Activated CD8-positive, alpha-beta memory T cell treated with anti-CD3 and anti-CD28 coated beads for 4 hours (primary cell): ENCODE results near the gene PCNX2.
"Not testable (repeated sequence)": the region's sequence is repeated elsewhere in the genome, so short reads cannot be mapped to it uniquely, and the experiment has no call there.

Source experiments
- DNase-seq, 2 donors: peaks; one replicate each; pipeline ENCODE4 v3.0.0-alpha.2; 2020; ENCODE audit warnings: low read depth in 2 of 2

Gene PCNX2

DNA sequence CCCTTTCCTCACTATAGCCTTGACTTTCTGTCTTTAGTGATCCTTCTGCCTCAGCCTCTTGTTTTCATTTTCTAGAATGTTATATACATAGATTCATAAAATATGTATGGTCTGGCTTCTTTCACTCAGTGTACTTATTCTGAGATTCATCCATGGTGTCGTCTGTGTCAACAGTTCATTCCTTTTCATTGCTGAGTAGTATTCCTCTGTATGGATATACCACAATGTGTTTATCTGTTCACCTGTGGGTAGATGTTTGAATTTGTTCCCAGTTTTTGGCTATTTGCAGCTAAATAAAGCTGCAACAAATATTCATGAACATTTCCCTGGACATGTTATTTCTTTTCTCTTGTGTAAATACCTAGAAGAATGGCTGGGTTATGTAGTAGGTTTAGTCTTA is 131.8 kb downstream of the PCNX2 start:
- no peak for DNase-seq

DNA sequence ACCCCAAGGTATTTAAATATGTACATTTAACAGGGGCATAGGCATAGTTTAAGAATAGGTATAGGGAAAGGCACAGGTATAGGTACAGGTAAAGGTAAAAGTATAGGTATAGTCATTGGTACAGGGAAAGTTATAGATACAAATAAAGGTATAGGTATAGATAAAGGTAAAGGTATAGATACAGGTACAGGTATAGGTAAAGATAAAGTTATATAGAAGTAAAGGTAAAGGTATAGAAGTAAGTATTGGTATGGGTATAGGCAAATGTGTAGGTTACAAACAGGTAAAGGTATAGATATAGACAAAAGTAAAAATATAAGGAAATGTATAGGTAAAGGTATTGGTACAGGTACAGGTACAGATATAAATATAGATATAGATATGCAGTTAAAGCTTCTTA is 137.2 kb downstream of the PCNX2 start:
- no peak for DNase-seq

DNA sequence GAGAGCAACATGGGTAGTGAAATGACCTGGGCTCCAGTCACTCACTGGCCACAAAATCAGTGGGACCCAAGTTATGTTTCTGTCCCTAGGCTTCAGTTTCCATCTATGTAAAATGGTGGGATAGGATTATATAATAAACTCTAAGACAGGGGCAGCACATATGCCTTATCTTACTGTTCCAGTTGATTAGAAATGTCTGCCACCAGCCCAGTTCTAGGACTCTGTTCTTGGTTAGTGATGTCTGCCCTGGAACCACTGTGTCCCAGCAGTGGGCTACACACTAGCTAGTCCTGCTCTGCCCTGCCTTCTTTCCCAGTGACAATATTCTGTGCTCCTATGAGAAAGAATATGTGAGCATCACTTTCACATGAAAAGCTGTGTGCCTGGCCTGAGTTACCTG is 138.3 kb downstream of the PCNX2 start:
- no peak for DNase-seq

DNA sequence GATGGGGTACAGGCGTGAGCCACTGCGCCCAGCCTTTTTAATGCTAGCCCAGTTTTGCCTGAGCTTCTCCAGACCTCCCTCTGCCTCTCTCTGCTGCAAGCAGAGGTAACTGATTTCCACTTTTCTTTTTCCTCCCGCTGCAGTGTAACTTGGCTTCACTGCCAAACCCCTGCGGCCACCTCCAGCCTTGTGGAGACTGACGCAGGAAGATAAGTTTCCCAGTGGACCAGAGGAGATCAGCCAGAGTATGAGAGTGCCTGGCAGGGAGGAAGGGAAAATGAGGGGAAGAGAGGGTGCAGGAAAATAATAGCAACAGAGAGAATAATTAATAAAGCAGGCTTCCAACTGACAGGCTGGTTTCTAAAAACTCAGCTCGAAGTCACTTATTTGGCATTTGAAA is 143.7 kb downstream of the PCNX2 start:
- DNase-seq, result no peak

DNA sequence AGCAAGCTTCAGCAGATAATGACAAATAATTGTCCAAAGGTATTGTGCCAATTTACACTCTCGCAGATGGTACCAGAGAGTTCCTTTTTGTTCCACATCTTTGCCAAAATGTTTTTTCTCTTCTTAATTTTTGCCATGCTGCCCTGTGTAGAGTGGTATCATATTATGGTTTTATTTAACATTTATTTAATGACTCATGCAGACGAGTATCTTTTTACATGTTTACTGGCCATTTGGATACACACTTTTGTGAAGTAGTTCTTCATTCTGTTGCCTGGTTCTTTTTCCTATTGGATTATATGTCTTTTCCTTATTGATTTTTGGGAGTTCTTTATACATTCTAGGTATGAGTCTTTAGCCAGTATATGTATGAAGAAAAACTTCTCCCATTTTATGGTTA is 151.1 kb downstream of the PCNX2 start:
- no peak for DNase-seq

DNA sequence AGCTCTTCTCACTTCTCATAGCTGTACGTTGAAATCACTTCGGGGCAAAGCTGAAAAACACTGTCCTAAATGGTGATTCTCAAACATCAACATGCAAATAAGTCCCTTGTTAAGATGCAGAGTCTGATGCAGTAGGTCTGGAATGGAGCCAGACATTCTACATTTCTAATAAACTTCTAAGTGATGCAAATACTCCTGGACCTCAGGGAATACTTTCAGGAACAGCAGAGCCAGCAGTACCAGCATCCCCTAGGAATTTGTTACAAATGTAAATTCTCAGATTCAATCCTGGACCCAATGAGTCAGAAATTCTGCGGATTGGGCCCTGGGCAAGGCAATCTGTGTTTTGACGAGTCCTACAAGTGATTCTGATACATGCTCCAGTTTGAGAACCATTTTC is 152.3 kb downstream of the PCNX2 start:
- no peak for DNase-seq

DNA sequence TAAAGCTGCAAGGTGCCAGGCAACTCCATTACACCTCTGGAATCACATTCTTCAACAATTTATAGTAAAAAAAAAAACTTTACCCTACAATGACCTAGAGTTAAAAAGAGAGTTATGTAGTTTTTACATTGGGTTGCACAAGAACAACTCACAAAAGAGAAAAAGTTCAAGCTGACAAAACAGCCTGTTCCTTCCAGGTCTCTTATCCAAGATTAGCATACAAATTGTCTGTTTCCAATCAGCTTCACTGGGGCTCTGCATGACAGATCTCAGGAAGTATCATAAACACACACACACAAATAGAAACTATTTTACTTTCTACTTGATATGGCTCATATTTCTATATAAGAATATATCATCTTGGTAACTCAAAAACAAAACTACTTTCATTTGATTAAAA is 154.6 kb downstream of the PCNX2 start:
- DNase-seq, result no peak

DNA sequence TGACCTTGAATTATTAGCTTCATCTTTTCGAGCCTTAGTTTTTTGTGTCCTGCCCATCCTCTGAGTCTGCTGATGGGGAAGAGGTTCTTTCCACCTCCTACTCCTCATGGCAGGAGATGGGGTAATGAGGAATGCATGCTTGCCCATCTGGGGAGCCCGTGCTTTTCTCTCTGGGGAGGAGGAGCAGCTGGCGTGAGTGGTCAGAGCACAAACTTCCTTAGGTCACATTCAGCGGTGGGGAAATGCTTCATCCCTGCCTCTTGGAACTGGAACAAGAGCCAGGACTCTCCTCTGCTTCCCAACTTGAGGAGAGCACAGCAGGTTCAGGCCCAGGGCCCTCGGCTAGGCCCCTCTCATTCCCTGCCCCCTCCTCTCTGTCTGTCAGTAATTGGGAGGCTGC is 155.0 kb downstream of the PCNX2 start:
- no peak for DNase-seq

DNA sequence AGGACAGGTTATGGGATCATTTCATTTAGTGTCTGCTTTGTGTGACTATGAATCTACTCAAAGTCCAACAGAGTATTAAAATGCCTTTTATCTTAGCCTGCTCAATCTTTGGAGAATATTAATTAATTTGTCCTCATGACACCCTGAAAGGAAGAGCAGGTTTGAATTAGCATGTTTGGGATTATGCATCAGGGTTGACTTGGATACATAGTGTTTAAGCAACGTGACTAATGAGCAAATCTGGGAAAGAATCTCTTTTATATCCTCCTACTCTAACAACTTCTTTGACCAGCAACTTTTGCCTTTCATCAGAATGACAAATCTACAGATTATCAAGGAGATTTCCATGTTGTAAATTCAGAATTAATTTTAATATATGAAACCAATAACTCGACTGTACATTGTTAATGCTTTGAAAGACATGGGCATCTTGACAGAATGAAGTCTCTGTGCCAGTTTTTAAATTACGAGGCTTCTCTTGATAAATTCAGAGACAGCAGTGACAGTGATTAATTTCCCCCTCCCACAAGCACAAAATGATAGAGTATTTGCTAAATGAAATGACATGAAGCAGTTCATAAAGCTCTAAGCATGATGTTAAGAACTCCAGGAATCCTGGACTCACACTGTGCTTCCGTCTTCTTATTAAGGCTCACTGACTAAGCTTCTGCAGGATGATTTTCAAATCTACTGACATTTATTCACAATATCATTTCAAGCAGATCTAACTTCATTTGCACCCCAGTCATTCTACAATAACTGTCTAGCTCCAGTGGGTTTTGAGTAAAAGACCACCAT is 156.5 kb downstream of the PCNX2 start:
- DNase-seq, result no peak

DNA sequence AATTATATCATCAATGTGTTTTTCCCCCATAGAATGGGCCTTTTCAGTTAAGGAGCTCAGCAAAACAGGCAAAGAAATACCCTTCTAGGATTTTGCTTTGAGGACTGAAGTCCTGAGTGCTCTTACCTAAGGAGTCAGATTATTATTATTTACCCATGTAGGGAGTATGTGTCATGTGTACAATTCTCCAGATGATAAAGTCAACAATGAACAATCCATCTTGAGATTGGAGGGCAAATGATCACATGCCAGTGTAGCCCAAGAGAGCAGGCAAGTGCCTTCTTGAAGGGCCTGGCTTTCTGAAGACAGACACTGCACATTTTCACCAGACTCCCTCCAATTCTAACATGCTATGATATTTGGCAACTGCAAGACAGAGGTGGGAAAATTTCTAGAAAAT is 159.7 kb downstream of the PCNX2 start:
- DNase-seq, result no peak

DNA sequence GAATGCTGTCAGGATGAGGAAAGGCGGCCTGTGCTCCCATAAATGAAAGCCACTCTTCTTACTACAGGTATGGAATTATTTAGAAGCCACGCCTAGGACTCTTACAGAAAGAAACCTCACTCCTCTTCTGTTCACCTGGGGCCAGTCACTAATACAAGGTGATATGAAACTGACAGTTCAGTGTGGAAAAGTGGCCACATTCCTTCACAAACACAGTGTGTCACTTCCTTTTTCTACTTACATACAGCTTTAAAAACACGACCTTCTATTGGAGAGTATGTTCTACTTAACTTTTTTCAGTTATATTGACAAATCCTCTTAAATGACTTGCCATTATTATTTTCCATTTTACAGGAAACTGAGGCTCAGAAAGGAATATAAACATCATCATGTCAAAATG is 163.1 kb downstream of the PCNX2 start:
- DNase-seq, result no peak

DNA sequence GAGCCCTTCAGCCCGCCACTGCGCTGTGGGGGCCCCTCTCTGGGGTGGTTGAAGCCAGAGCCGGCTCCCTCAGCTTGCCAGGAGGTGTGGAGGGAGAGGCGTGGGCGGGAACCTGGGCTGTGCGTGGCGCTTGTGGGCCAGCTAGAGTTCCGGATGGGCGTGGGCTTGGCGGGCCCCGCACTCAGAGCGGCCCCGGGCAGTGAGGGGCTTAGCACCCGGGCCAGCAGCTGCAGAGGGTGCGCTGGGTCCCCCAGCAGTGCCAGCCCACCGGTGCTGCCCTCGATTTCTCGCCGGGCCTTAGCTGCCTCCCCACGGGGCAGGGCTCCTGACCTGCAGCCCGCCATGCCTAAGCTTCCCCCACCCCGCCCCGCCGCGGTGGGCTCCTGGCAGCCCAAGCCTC is 166.5 kb downstream of the PCNX2 start:
- DNase-seq, result not testable (repeated sequence)

DNA sequence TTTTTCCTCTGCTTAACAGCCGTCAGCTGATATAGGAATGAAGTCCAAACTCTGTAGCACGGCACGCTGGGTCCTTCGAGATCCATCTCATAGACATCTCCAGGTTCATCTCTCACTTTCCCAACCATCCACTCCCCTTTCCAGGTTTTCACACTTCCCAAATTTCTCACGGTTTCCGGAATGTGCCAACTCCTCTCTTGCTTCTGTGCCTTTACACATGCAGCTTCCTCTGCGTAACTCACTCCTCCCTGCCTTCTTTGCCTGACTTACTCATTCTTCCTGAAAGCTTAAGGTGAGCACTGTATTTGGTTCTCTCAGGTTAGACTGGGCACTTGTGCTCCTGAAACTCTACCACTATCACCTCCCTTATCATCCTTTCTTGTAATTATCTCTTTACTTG is 168.4 kb downstream of the PCNX2 start:
- DNase-seq, result no peak

DNA sequence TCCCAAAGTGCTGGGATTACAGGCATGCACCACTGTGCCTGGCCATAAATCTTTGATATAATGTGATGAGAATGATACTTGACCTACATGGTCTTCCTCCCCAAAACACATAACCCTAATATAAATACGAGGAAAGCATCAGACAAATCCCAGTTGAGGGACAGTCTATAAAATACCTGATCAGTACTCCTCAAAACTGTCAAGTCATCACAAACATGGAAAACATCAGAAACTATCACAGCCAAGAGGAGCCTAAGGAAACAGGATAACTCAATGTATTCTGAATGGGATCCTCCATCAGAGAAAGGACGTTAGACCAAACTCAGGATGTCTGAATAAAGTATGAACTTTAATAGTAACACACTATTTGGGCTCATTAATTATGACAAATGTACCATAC is 172.7 kb downstream of the PCNX2 start:
- no peak for DNase-seq

DNA sequence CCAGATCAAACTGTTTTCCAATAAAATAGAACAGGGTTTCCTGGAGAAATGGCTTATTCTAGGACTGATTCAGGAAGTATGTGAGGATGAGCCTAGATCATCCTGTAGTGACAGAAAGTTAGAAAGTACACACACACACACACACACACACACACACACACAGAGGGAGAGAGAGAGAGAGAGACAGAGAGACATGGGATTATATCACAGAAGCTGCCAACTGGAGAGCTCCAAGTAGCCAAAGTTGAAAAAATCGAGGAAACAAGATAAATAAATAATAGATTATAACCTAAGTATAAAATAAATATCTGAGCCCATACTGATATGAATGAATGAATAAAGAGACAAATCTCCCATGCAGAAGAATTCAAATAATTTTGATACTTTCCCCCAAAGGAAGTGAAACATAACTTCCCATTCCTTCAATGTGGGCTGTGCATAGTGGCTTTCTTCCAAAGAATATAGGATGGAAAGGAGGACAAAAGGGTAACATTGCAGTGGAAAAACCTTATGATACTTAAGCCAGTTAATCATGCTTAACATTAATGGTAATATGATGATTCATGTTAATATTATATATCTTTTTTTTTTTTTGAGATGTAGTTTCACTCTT is 173.5 kb downstream of the PCNX2 start:
- DNase-seq, result no peak

DNA sequence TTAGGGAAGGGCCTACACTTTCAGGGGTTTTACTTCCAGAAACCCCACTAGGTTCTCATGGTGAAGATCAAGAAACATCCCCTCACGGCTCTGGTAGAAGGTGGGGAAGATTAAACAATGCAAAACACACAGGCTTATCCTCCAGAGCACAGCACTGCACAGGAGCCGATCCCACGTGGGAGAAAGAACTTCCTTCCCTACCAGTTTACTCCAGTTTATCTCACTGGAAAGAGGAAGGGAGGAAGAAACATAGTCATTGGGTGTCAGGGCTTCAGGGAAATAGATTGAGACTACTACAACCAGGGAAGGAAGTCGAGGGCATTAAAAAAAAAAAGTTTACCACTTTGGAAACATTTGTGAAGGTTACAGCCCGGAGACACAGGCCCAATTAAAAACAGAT is 180.7 kb downstream of the PCNX2 start:
- DNase-seq, result no peak

DNA sequence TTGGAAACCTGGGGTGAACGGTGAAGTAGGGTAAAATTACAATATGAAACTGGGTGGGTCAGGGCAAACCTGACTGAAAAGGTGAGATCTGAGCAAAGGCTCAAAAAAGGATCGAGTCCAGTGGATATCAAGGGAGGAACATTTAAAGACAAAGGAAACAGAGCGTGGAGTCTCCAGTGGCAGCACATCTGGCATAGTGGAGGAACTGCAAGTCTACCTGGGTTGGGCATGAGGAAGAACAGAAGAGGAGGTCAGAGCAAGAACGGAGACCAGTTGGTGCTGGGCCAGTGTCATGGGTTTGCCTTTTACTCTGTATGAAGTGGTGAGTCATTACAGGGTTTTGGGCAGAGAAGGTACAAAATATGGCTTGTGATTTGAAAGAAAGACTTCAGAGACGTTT is 181.4 kb downstream of the PCNX2 start:
- no peak for DNase-seq

DNA sequence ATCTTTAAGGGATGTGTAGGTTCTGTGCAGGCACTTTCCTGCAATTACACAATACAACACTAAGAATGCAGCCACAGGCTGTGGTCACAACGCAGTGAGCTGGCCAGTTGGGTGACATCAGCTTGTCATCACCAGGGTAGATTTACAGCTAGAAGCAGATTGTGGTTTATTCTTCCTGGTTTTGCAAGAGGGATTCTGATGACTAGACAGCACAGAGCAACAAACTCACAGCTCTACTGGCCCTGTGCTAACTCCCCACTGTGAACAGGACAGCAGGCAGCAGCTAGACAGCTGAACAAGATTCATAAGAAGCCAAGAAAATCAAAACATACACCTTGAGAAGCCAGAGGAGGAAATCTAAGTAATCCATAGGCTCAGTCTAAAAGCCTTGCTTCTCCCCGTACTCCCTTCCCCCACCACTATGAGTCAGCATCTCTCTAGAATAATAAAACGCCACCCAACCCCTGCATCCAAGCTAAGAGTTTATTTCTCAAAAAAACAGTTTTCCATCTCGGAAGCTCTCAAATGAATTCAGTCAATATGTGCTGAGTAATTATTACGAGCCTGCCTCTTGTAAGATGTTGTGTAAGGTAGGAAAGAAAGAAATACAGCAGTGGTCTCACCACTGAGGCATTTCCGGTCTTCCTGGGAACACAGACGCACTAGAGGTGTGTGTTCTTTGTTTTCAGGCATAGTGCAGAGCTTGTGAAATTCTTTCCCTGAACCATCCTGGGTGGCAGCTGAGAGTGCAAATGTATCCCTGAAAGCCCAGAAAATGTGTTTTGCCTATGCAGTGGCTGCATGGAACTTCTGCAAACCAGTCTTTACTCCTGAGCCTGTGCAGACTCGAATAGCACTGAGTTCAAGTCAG is 182.3 kb downstream of the PCNX2 start:
- DNase-seq, result no peak

DNA sequence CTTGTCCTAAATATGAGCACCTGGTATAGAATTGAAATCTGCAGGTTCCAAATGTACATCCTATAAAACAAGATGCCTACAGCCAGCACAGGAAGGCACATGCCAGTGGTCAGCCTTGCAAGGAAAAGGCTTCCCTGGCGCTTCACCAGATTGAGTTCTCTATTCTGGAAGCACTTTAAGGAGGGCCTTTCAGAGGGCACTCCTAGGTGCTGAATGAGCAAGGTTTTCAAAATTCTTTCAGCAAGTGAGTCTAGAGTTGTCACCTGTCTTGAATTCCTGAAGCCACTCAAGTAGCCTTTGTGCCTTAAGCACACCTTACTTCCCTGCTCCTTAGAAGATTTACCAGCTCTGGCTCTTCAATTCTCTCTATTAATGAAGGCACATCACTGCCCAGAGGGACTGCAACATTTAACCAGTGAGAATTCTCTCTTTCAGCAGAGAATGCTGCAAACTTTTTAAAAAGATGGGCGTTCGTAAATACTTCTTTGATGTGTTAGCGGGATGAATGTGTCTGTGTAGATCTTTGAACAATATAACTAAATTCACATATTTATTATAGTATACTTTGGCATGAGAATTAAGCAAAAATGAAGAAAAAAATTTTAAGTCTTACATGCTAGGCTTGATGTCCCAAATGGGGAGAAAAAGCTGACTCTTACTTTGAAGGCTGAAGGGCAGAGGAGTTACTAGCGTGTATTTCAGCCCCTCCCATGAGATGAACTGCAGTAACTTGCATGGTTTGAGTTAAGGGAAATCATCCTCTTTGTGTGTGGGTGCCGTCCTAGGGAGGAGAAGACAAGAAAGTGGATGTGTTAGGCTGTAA is 183.1 kb downstream of the PCNX2 start:
- DNase-seq, result no peak

DNA sequence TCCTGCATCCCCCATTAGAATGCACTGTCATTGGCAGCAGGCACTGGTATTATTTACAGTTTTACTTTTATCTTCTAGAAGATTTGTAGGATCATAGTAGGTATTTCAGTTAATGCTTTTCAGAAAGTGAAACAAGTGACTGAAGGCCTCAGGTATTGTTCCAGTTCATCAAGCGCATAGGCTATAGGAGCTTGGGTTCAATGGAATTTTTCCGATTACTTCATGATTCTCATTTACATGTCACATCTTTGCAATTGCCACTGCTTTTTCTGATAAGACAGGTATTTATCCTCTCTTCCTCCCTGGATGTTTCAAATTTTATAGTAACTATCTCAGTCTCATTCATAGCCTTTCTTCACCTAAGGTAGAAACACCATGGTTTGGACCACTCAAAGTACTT is 183.8 kb downstream of the PCNX2 start:
- no peak for DNase-seq

DNA sequence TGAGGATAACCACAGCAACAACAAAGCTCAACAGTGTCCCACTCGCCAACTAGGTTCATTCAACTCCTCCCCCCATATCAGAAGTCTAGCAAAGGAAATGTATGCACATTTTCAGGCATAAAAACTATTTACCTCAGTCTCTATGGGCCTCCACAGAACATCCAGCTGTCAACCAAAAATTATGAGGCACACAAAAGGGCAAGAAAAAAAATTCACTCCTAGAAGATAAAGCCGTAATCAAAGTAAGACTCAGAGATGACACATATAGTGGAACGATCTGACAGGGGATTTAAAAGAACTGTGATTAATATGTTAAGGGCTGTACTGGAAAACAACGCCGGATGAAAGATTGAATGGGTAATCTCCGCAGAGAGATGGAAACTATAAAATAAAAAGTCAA is 186.4 kb downstream of the PCNX2 start:
- DNase-seq, result no peak

DNA sequence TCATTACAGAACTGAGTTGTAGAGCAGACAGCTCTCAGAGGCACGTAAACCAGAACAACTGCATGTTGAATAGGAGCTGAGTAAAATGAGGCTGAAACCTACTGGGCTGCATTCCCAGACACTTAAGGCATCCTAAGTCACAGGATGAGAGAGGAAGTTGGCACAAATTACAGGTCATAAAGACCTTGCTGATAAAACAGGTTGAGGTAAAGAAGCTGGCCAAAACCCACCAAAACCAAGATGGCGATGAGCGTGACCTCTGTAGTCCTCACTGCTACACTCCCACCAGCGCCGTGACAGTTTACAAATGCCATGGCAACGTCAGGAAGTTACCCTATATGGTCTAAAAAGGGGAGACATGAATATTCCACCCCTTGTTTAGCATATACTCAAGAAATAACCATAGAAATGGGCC is 187.8 kb downstream of the PCNX2 start:
- not testable (repeated sequence) for DNase-seq
